Measurements from ENCODE around the gene UST. TPM values are rescaled to one million over a fixed set of nuclear protein-coding genes. Genes with fewer than 3 reads are reported as not detected.
A peak's percentile ranks its signal among the peaks of the same experiment; 100 is the strongest.

The UST gene
- total RNA-seq, 1 donor from 2014 or later: 33.3 TPM

DNA sequence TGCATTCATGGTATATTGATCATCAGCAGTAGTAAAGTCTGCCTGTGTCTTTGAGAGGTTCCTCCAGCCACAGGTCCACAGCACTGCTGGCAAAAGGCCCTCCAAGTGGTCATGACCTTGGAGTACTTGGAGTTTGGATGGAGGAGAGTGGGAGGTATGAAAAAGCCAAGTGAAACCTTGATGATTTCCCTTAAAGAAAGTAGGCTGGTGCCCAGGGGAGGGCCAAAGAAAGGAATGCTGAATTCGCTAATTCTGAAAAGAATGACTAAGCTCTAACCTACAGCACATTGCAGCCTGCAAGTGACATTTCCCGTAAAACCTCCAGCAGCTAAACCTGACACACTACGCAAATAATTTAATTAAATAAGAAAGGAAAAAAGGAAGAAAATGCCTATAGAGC lies 347.3 kb downstream of the UST start:
- H3K9ac ChIP-seq: no peak overlapping the region
- H3K4me1 ChIP-seq: no peaks in the 10 kb centered on the region
- H3K9me3 ChIP-seq (ENCODE audit: low read depth): peaks cover 4% of the 10 kb centered on the region
- H3K27me3 ChIP-seq: no peaks in the 10 kb centered on the region
- H3K27ac ChIP-seq: no peak overlapping the region
- Mint-ChIP-seq H3K27me3 (ENCODE audit: insufficient read depth, low read depth) (peaks cover 6% of the 10 kb centered on the region), H3K4me1 (peaks cover 18% of the 10 kb centered on the region), H3K9me3 (peaks cover 12% of the 10 kb centered on the region), H3K27ac (no peak overlapping the region), H3K36me3 (peaks cover 5% of the 10 kb centered on the region), H3K4me3 (no peak overlapping the region)
- DNase-seq (ENCODE audit: low spot score): peak; percentile 18
- no peak overlapping the region for H3K4me2 ChIP-seq
- H4K20me1 ChIP-seq (ENCODE audit: low read depth): no peaks in the 10 kb centered on the region
- TF ChIP-seq, protein P1, sequence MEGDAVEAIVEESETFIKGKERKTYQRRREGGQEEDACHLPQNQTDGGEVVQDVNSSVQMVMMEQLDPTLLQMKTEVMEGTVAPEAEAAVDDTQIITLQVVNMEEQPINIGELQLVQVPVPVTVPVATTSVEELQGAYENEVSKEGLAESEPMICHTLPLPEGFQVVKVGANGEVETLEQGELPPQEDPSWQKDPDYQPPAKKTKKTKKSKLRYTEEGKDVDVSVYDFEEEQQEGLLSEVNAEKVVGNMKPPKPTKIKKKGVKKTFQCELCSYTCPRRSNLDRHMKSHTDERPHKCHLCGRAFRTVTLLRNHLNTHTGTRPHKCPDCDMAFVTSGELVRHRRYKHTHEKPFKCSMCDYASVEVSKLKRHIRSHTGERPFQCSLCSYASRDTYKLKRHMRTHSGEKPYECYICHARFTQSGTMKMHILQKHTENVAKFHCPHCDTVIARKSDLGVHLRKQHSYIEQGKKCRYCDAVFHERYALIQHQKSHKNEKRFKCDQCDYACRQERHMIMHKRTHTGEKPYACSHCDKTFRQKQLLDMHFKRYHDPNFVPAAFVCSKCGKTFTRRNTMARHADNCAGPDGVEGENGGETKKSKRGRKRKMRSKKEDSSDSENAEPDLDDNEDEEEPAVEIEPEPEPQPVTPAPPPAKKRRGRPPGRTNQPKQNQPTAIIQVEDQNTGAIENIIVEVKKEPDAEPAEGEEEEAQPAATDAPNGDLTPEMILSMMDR (IDR thresholded peaks at IDR 0.05): no peak
- TF ChIP-seq EZH2phosphoT487 (IDR thresholded peaks at IDR 0.05) (no peak), EZH2 (IDR thresholded peaks at IDR 0.05) (no peak)
- H3K4me3 ChIP-seq: no peak overlapping the region
- no peak overlapping the region for H2AFZ ChIP-seq (replicated peaks)
- no peaks in the 10 kb centered on the region for H3F3A ChIP-seq (ENCODE audit: low read depth)
- H3K36me3 ChIP-seq: no peaks in the 10 kb centered on the region
- no peaks in the 10 kb centered on the region for H3K79me2 ChIP-seq (ENCODE audit: low read depth)

DNA sequence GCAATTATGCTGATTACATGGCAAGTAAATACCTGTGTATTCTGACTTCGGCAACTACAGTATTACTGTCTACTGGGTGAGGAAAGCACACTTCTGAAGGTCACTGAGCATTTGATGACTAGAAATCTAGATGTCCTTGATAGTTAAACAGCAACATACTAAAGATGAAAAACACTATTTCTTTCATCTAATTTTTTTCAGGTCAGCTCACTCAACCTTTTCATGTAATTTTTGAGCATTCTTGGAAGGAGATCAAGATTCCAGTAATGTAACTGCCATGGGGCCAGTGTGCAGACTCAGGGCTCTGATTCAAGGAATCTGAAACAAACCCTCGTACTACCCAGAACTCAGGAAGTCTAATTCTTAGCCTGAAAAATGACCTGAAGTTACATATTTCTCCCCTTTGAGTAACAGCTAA lies 348.1 kb downstream of the UST start:
- Histone ChIP-seq H3K9me3 (ENCODE audit: low read depth) (peaks cover 4% of the 10 kb centered on the region), H4K20me1 (ENCODE audit: low read depth) (no peaks in the 10 kb centered on the region), H3K27ac (no peak overlapping the region), H3K4me2 (no peak overlapping the region), H3K27me3 (no peaks in the 10 kb centered on the region), H3K4me3 (no peak overlapping the region), H3K4me1 (no peaks in the 10 kb centered on the region), H3F3A (ENCODE audit: low read depth) (no peaks in the 10 kb centered on the region), H3K36me3 (no peaks in the 10 kb centered on the region), H2AFZ (replicated peaks) (no peak overlapping the region), H3K79me2 (ENCODE audit: low read depth) (no peaks in the 10 kb centered on the region), H3K9ac (no peak overlapping the region)
- DNase-seq (ENCODE audit: low spot score): no peak
- peaks cover 5% of the 10 kb centered on the region for H3K36me3 Mint-ChIP-seq
- peaks cover 6% of the 10 kb centered on the region for H3K27me3 Mint-ChIP-seq (ENCODE audit: insufficient read depth, low read depth)
- no peak overlapping the region for H3K4me3 Mint-ChIP-seq
- TF ChIP-seq EZH2 (IDR thresholded peaks at IDR 0.05) (no peak), EZH2phosphoT487 (IDR thresholded peaks at IDR 0.05) (no peak)
- TF ChIP-seq, protein P1 (IDR thresholded peaks at IDR 0.05): no peak
- peaks cover 18% of the 10 kb centered on the region for H3K9me3 Mint-ChIP-seq
- H3K27ac Mint-ChIP-seq: no peak overlapping the region
- peaks cover 18% of the 10 kb centered on the region for H3K4me1 Mint-ChIP-seq

DNA sequence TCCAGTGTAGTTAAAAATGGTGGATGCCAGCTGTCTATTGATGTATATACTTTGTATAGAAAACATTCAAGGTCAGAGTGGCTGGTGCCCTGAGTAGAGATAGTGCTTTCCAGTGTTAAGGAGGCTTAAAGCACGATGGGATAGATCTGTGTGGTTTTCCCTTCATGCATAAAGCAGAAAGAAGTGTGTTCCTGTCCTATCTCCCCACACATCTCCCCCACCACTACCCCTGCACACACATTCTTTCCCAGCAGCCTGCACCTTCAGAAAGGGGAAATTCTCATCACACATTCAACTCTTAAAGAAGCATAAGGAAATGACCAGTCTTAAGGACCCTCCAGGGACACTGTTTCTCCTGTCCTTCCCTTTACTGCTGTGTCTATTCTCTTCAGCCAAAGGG lies 349.0 kb downstream of the UST start:
- Histone ChIP-seq H3K27me3 (no peaks in the 10 kb centered on the region), H3K27ac (no peak overlapping the region), H3K4me1 (no peaks in the 10 kb centered on the region), H3K36me3 (no peaks in the 10 kb centered on the region), H3F3A (ENCODE audit: low read depth) (no peaks in the 10 kb centered on the region), H3K4me2 (no peak overlapping the region), H2AFZ (replicated peaks) (no peak overlapping the region), H4K20me1 (ENCODE audit: low read depth) (no peaks in the 10 kb centered on the region), H3K4me3 (no peak overlapping the region), H3K9me3 (ENCODE audit: low read depth) (peaks cover 4% of the 10 kb centered on the region), H3K79me2 (ENCODE audit: low read depth) (no peaks in the 10 kb centered on the region), H3K9ac (no peak overlapping the region)
- TF ChIP-seq EZH2 (IDR thresholded peaks at IDR 0.05): no peak
- TF ChIP-seq, protein P1 (IDR thresholded peaks at IDR 0.05): no peak
- DNase-seq (ENCODE audit: low spot score): no peak
- Mint-ChIP-seq H3K27me3 (ENCODE audit: insufficient read depth, low read depth) (peaks cover 6% of the 10 kb centered on the region), H3K9me3 (peaks cover 18% of the 10 kb centered on the region), H3K4me3 (no peak overlapping the region), H3K4me1 (peaks cover 18% of the 10 kb centered on the region), H3K36me3 (peaks cover 5% of the 10 kb centered on the region), H3K27ac (no peak overlapping the region)
